Fibroblast of skin of right quadriceps (primary cell): ENCODE measurements around the gene HSD3B7.
"Not testable (repeated sequence)": the region's sequence is repeated elsewhere in the genome, so short reads cannot be mapped to it uniquely, and the experiment has no call there.

Source experiments
- DNase-seq: peaks from one replicate; pipeline ENCODE4 v3.0.0-alpha.2; 2013

HSD3B7 gene

DNA sequence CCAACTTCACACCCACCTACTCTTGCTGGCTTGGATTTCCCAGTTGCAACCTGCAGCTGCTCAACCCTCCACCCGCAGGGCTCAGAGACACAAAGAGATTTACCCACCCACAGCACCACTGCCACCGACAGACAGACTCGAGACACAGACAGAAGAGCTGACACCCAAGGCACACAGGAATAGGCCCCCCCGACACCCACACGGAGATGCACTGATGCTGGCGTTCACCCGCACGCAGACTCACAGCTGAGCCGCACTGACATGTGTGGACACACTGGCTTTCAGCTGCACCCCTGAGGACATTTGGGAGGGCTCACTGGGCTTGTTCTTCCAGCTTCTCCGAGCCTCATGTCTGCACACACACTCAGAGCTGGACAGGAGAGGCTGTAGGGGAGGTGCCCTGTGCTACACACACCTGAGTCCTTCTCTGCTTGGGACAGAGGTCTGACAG lies 17.3 kb downstream of the HSD3B7 start:
- DNase-seq: no peak

GRCh38 chr16:31002862-31003341 lies 17.9 kb downstream of the HSD3B7 start:
- DNase-seq: no peak

GRCh38 chr16:31003744-31004143 lies 18.7 kb downstream of the HSD3B7 start:
- DNase-seq: no peak

DNA sequence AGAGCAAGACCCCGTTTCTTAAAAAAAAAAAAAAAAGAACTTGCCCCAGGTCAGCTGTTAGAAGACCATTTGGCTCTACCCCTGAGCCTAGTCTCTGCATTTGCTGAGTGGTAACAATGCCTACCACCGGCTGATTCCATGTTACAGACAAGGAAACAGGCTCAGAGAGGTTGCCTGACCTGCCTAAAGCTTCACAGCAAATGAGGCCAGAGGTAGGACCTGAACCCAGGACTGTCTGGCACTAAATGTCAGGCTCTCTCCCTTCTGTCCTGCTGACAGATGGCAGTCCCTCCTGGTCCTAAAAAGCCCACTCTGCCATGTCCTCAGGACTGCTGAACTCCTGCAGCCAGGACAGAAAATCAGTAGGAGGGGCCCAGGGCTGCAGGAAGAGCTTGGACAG lies 19.7 kb downstream of the HSD3B7 start:
- DNase-seq: no peak

DNA sequence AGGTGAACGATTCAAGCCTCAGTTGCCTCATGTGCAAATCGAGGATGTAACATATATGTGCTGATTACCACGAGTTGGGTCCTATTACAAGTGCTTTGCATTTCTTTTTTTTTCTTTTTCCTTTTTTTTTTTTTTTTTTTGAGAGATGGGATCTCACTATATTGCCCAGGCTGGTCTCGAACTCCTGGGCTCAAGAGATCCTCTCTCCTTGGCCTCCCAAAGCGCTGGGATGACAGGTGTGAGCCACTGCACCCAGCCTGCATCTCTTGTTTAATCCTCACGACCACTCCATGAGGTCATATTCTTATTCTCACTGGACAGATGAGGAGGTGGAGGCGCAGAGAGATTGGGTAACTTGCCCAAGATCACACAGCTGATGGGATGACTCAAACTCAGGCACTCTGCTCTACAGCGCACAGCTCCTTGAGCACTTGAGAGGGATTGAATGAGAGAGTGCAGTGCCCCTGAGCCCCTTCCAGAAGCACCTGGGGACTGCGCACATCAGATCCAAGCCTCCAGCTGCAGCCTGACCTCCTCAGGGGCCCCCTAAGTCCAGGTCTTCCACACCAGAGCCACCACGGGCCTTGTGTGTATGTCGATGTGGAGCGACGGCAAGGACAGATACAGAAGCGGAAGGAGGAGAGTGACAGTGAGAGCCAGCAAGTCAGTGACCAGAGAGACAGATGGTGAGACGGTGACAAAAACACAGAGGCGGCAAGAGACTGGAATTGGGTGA lies 20.5 kb downstream of the HSD3B7 start:
- no peak for DNase-seq

DNA sequence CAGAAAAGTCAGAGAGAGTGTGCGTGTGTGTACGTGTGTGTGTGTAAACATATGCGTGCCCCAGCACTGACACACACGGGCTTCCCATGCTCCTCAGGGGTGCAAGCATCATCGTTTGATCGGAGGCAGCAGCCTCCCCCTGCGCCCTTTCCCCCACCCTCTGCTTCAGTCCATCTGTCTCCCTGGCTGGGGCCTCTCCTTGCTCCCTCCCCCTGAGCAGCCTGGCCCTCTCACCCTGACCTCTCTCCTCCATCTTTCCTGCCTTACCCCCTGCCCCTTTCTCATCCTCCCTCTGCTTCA lies 21.0 kb downstream of the HSD3B7 start:
- DNase-seq: no peak

DNA sequence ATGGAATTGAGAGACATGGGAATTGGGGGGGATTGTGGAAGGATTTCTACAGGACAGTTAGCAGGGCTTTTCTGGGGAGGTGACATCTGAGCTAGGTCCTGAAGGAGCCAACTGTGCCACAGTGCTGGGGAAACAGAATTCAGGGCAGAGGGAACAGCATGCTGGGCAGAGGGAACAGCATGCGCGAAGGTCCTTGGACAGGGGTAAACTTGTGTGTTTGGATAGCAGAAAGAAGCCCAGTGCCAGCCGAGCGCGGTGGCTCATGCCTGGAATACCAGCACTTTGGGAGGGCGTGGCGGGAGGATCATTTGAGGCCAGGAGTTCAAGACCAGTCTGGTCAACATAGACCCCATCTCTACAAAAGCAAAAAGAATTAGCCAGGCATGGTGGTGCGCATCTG lies 21.6 kb downstream of the HSD3B7 start:
- DNase-seq: no peak

DNA sequence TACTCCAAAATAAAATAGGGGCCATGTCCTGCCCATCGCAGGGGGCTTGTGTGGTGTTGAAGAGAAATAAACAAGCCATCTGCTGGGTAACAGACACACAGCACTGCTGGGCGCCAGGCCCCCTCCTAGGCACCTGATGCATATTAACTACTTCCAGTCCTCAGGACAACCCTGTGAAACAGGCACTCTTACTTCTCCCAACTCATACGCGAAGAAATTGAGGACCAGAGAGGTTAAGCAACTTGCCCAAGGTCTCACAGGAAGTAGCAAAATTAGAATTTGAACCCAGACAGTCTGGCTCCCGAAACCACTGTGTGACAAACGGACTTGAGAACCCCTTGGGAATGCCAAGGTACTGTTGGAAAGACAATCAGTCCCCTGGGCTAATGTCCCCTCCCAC lies 22.7 kb downstream of the HSD3B7 start:
- no peak for DNase-seq

DNA sequence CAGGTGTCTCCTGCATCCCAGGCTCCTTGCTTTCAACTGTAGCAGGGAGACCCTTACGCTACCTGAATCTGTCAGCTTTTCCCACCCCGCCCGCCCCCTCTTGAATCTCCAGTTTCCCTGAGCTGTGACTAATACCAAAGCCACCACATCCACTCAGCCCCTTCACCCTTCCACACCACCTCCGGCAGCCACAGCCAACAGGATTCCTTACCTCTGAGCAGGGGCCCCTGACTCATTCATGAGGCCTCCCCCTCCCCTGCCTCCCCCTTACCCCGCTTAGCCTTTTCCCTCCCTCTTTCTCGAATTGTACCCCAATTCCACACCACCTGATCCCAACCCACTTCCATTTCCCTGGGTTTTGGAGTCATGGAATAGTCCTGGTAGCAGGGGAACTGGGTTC lies 23.1 kb downstream of the HSD3B7 start:
- peak; percentile 83 for DNase-seq

DNA sequence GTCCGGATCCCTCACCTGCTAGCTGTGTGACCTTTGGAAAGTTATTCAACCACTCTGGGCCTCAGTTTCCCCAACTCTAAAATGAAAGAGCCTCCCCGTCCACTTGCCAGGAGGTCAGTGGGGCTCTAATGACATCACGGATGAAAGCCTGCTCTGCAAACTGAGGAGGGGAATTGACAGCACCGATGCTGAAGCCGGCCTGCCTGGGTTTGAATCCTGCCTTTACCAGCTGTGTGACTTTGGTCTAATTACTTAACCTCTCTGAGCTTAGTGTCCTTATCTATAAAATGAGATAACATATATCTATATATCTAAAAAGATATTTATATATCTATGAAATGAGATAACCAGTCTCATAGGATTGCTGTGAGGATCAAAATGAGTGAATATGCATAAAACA lies 23.5 kb downstream of the HSD3B7 start:
- DNase-seq: no peak

- DNase-seq: no peak
These were observed 24.1 kb downstream of the HSD3B7 start for GRCh38 chr16:31009120-31009519.

DNA sequence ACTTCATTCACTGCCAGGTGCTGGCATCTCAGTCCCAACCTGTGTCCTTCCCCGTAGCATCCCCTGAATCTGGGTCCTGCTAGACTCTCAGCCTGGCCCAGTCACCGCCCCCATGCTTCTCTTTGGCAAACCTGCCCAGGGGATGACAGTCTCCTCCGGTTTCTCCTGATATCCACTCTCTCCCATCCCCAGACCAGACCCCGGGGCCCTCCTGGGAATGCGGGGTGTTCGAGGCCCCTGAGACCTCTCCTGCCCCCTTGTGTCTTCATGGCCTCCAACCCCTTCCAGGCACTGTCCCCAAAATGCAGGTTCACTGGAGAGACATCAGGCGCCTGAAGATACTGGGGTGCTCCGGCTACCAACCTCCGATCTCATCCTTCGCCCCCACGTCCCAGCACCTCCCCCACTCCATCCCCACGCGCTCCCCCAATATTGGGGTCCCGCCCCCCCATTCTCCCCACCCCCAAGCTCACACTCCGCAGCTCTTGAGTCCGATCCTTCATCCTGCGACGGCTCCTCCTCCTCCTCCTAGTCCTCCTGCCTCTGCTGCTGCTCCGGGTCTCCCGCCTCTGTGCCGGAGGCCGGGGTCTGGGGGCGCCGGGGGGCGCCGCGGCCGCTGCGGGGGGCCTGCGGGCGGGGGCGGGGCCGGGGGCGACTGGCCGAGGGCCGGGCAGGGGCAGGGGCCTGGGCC lies 25.0 kb downstream of the HSD3B7 start:
- no peak for DNase-seq

GRCh38 chr16:31010585-31011325 lies 25.7 kb downstream of the HSD3B7 start, which contains the start of gene STX1B:
Gene STX1B (minus strand): TSS chr16:31010638. CDS start chr16:31010396, 242 bp downstream.
- DNase-seq: peak; percentile 51

DNA sequence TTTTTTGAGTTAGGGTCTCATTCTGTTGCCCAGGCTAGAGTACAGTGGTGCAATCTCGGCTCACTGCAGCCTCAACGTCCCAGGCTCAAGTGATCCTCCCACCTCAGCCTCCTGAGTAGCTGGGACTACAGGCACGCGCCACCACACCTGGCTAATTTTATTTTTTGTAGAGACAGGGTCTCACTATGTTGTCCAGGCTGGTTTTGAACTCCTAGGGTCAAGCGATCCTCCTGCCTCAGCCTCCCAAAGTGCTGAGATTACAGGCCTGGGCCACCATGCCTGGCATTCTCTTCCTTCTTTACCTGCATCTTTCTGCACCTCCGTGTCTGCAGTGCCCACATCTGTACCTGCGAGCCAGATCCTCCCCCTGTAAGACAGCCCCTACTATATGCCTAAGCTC lies 26.8 kb downstream of the HSD3B7 start:
- not testable (repeated sequence) for DNase-seq

DNA sequence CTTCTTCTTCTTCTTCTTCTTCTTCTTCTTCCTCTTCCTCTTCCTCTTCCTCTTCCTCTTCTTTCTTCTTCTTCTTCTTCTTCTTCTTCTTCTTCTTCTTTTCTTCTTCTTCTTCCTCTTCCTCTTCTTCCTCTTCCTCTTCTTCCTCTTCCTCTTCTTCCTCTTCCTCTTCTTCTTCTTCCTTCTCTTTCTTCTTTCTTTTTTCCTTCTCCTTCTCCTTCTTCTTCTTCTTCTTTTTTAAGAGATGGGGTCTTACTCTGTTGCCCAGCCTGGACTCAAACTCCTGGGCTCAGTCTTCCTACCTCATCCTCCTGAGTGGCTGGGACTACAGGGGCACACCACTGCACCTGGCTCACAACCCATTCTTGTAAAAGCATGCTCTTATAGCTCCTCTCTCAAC lies 28.3 kb downstream of the HSD3B7 start:
- DNase-seq: not testable (repeated sequence)

GRCh38 chr16:31016018-31016417 lies 31.0 kb downstream of the HSD3B7 start:
- DNase-seq: no peak

GRCh38 chr16:31017756-31018155 lies 32.7 kb downstream of the HSD3B7 start:
- DNase-seq: not testable (repeated sequence)

- DNase-seq: no peak
These were observed 35.5 kb downstream of the HSD3B7 start for GRCh38 chr16:31020536-31020935.

DNA sequence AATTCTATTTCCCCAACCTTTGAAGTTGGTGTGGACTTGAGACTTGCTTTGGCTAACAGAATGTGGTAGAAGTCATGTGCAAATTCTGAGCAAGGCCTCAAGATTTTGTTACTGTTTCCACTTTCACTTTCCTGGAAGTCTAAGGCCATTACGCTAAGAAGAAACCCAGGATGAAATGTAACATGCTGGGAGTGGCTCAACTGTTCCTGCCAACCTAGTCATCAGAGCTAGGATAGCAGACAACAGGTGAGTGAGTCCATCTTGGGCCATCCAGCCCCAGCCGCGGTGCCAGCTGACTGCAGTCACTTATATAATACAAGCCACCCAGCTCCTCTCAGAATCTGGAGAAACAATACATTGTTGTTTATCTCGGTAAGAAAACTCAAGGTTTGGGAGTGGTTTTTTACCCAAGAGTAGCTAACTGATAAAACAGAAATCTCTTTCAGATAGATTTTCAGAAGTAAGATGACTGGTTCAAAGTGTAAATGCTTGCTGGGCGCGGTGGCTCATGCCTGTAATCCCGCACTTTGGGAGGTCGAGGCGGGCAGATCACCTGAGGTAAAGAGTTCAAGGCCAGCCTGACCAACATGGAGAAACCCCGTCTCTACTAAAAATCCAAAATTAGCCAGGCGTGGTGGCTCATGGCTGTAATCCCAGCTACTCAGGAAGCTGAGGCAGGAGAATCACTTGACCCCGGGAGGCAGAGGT lies 37.7 kb downstream of the HSD3B7 start:
- DNase-seq: no peak

GRCh38 chr16:31023252-31023602 lies 38.2 kb downstream of the HSD3B7 start:
- no peak for DNase-seq

- DNase-seq: no peak
These were observed 38.7 kb downstream of the HSD3B7 start for GRCh38 chr16:31023627-31024226.

DNA sequence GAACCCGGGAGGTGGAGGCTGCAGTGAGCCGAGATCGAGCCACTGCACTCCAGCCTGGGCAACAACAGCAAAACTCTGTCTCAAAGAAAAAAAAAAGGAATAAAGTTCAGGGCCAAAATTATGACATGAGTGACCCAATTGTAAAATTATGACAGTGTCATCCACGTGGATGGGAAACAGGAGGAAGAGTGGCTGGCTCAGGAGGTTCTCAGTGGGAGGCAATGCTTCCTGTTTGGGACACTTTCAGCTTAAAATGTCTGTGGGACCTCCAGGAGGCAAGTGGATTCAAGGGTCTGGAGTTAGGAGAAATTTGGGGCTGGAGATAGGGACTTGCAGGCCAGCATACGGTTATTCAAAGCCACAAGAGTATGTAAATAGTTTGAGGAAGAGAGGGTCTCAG lies 40.3 kb downstream of the HSD3B7 start:
- no peak for DNase-seq

- no peak for DNase-seq
These were observed 44.3 kb downstream of the HSD3B7 start for GRCh38 chr16:31029272-31029671.
